SK-N-SH treated with all-trans-retinoic acid at 6 μM for 48 hours (cell line): ENCODE data around the gene EPB41L4A.

Experiments
- PPARA ChIP-seq: fragments of 250-450 bp; sonication (Bioruptor Pico); IDR thresholded peaks from 2 replicates; pipeline ENCODE4 v1.5.0; 2020; ENCODE audit warnings: mild to moderate bottlenecking, borderline replicate concordance
- TCF4 ChIP-seq: fragments of 250-450 bp; sonication (Bioruptor Pico); IDR thresholded peaks from 2 replicates; pipeline ENCODE4 v1.8.0; 2021; ENCODE audit warnings: mild to moderate bottlenecking, moderate library complexity, borderline replicate concordance
- ZFP3 ChIP-seq: fragments of 250-450 bp; sonication (Bioruptor Pico); IDR thresholded peaks from 2 replicates; pipeline ENCODE4 v1.5.0; 2020; ENCODE audit warnings: mild to moderate bottlenecking, moderate library complexity

- TF ChIP-seq ZFP3 (CRISPR knock-in tag) (no peak), PPARA (CRISPR knock-in tag) (no peak), TCF4 (no peak)
Measured at GRCh38 chr5:112216140-112216539, 202.9 kb downstream of the EPB41L4A start.
